ENCODE data around the gene PIP5KL1. TPM values are rescaled to one million over a fixed set of nuclear protein-coding genes. Genes with fewer than 3 reads are reported as not detected.

The PIP5KL1 gene
- total RNA-seq, 1 experiment from 2014 or later: 21.9 TPM

DNA sequence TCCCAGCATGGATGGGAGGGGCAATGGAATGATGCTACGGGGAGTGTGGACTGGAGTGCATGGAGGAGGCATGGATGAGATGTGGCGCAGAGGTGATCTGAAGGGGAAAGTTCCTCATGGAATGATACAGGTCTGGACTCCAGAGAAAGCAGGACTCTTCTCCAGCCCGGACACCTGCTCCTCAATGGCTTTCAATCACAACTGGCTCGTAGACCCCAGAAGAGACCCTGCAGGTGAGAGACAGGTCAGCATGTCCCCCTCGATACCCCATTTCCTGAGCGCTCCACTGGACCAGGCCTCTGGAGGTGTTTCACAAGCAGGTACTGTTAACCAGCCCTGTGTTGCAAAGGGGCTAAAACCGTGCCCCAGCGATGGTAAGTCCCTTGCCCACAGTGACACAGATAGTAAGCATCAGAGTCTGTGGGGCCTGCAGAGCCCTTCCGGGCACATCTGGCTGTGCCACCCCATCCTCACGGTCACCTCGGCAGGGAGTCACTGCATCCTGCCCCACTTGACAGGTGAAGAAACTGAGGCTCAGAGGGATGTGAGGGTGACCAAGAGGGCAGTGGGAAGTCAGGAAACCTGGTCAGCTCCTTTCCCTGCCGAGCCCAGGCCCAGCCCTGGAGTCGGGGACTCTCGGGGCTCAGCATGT is 12.6 kb upstream of the PIP5KL1 start:
- H2AFZ ChIP-seq: no peak overlapping the region
- no peaks in the 10 kb centered on the region for H3K9me2 ChIP-seq (ENCODE audit: insufficient read depth)
- H3K36me3 ChIP-seq (ENCODE audit: low read depth): peaks cover 31% of the 10 kb centered on the region; the same call in 1 of the 2 replicates
- no peak overlapping the region for H3K4me3 ChIP-seq
- H3K27ac ChIP-seq: no peak overlapping the region
- H3K4me2 ChIP-seq: no peak overlapping the region
- intact Hi-C loops (cut with micrococcal nuclease; ENCODE audit: unreplicated experiment): loop anchor here (1.0 to 2.0 kb wide), 4 partner anchors 37 to 174 kb away; partner anchors contain the start of gene EEIG1
- H4K20me1 ChIP-seq (ENCODE audit: insufficient read depth): peaks cover 14% of the 10 kb centered on the region
- no peaks in the 10 kb centered on the region for H3K4me1 ChIP-seq (replicated peaks; ENCODE audit: insufficient read depth)
- no peak for DNase-seq
- ChIA-PET CTCF (interaction anchor here (0.5 to 2.4 kb wide), 9 partner anchors 12 to 92 kb away, joined by 3 to 23 read pairs (median 4); no protein-coding TSS in a partner anchor), POLR2A (ENCODE audit: unreplicated experiment) (interaction anchor here (0.5 to 0.6 kb wide), 2 partner anchors 73 to 92 kb away, joined by 3 to 9 read pairs; no protein-coding TSS in a partner anchor)
- H3F3A ChIP-seq (ENCODE audit: insufficient read depth, low read depth): peaks cover 70% of the 10 kb centered on the region
- BruUV-seq (replicated peaks): no TSS peak
- no peaks in the 10 kb centered on the region for H3K9me3 ChIP-seq (ENCODE audit: insufficient read depth, low read depth)
- H3K27me3 ChIP-seq (ENCODE audit: insufficient read depth, low read depth): no peaks in the 10 kb centered on the region
- TF ChIP-seq EZH2 (IDR thresholded peaks at IDR 0.05; ENCODE audit: low read depth): no peak
- TF ChIP-seq CTCF (conservative IDR thresholded peaks at IDR 0.05): no peak
- no peaks in the 10 kb centered on the region for H3K79me2 ChIP-seq (ENCODE audit: low read depth)

DNA sequence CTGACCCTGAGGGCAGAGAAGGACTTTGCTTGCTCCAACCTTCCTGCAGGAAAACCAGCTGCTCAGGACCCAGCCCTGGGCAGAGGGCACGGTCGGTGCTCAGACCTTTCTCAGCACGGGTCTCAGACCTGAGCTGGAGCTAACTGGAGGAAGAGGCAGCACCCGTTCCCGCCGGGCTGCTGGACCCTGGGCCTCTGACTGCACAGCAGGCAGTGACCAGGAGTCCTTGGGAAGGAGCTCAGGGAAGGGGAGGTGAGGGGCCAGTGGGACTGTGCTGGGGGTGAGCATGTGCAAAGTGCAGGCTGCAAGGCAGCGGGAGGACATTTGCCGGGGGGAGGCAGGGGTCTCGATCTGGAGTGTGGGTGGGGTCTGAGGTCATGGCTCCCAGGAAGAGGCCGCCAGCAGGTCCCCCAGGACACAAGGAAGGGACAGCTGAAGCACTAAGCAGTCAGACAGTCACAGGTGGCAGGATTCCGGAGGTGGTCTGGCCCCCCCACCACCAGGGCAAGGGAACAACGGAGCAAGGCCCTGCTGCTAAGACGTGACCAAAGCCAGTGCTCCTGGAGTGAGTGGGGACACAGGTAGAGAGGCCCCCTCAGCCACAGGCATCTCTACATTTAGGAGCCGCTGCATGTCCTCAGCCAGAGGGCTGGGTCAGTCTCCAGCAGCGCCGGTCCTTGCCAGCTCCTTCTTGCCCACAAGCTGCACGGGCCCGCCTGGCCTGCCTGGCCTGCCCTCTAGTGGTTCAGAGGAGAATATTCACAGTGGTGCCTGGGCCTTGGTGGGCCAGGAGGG is 11.8 kb upstream of the PIP5KL1 start:
- ChIA-PET CTCF (interaction anchor here (0.6 to 2.4 kb wide), 7 partner anchors 10 to 104 kb away, joined by 3 to 23 read pairs (median 7); no protein-coding TSS in a partner anchor), POLR2A (ENCODE audit: unreplicated experiment) (no interaction called here)
- peak in 1 of 2 experiments; percentile 46 for DNase-seq
- intact Hi-C loops (cut with micrococcal nuclease; ENCODE audit: unreplicated experiment): loop anchor here (1.0 to 2.0 kb wide), 4 partner anchors 38 to 175 kb away; partner anchors contain the start of gene EEIG1
- no peaks in the 10 kb centered on the region for H3K27me3 ChIP-seq (ENCODE audit: insufficient read depth, low read depth)
- peaks cover under 1% of the 10 kb centered on the region; the same call in 1 of the 2 replicates for H3K79me2 ChIP-seq (ENCODE audit: low read depth)
- no peaks in the 10 kb centered on the region for H3K9me2 ChIP-seq (ENCODE audit: insufficient read depth)
- no peaks in the 10 kb centered on the region for H3K9me3 ChIP-seq (ENCODE audit: insufficient read depth, low read depth)
- no peak overlapping the region for H3K27ac ChIP-seq
- peaks cover 7% of the 10 kb centered on the region for H4K20me1 ChIP-seq (ENCODE audit: insufficient read depth)
- no peak overlapping the region for H3K4me2 ChIP-seq
- TF ChIP-seq CTCF (conservative IDR thresholded peaks at IDR 0.05) (peak; percentile 88), EZH2 (IDR thresholded peaks at IDR 0.05; ENCODE audit: low read depth) (no peak)
- no TSS peak for BruUV-seq (replicated peaks)
- no peaks in the 10 kb centered on the region for H3K4me1 ChIP-seq (replicated peaks; ENCODE audit: insufficient read depth)
- no peak overlapping the region for H2AFZ ChIP-seq
- peaks cover 31% of the 10 kb centered on the region; the same call in 1 of the 2 replicates for H3K36me3 ChIP-seq (ENCODE audit: low read depth)
- H3F3A ChIP-seq (ENCODE audit: insufficient read depth, low read depth): peaks cover 65% of the 10 kb centered on the region
- H3K4me3 ChIP-seq: no peak overlapping the region

- CTCF ChIA-PET: interaction anchor here (0.6 kb wide), 1 partner anchor 92 kb away, joined by 3 read pairs; no protein-coding TSS in a partner anchor
- Histone ChIP-seq H2AFZ (no peak overlapping the region), H3K27ac (no peak overlapping the region), H3K4me1 (replicated peaks; ENCODE audit: insufficient read depth) (peaks cover 1% of the 10 kb centered on the region), H3K9me2 (ENCODE audit: insufficient read depth) (no peaks in the 10 kb centered on the region), H3K4me2 (no peak overlapping the region), H3K79me2 (ENCODE audit: low read depth) (peaks cover 6% of the 10 kb centered on the region), H3K27me3 (ENCODE audit: insufficient read depth, low read depth) (no peaks in the 10 kb centered on the region), H3K9me3 (ENCODE audit: insufficient read depth, low read depth) (no peaks in the 10 kb centered on the region), H3K36me3 (ENCODE audit: low read depth) (peaks cover 31% of the 10 kb centered on the region; the same call in 1 of the 2 replicates), H4K20me1 (ENCODE audit: insufficient read depth) (peaks cover 5% of the 10 kb centered on the region), H3K4me3 (no peak overlapping the region), H3F3A (ENCODE audit: insufficient read depth, low read depth) (peaks cover 63% of the 10 kb centered on the region)
- no TSS peak for BruUV-seq (replicated peaks)
- DNase-seq: no peak
- TF ChIP-seq EZH2 (IDR thresholded peaks at IDR 0.05; ENCODE audit: low read depth) (no peak), CTCF (conservative IDR thresholded peaks at IDR 0.05) (no peak)
- POLR2A ChIA-PET (ENCODE audit: unreplicated experiment): no interaction called here
- intact Hi-C loops (cut with micrococcal nuclease; ENCODE audit: unreplicated experiment): loop anchor here (2.0 kb wide), 1 partner anchor 141 kb away; no protein-coding TSS in a partner anchor
These were observed 11.3 kb upstream of the PIP5KL1 start for GRCh38 chr9:127941961-127942215.

Measured in PC-9 (cell line).